ENCODE results near the gene ARHGDIA.

The ARHGDIA gene

DNA sequence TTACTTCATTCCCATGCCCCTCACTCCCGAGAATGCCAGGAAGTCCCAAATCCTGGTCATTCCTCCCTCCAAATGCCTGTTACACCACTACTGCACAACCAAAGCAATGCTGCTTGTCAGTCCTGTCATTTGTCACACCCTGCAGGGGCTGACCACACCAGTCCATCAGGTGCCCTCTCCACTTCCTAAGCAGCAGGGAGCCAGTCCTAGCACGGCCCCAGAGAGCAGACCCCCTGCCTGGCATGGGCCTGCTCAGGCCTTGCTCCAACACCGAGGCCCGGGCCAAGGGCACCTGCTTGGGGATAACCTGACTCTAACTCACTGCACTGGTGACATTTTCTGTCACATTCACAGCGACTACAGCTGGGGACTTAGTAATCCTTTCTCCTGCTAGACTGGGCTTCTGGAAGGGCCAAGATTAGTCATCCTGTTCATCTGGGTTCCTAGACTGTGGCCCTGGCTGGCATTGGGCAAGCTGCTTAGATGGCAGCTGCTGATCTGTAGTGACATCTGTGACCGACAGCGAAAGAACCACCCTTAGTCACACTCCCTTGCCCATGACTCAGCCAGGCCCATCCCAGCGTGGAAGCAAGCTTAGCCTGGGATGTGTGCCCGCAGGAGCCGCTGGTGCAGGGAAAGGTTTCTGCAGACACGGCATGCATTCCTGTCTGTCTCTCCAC is 14.9 kb upstream of the ARHGDIA start:
- no peak for FAIRE-seq

- no peak for FAIRE-seq
Observed at GRCh38 chr17:81885454-81885853, 14.3 kb upstream of the ARHGDIA start.

DNA sequence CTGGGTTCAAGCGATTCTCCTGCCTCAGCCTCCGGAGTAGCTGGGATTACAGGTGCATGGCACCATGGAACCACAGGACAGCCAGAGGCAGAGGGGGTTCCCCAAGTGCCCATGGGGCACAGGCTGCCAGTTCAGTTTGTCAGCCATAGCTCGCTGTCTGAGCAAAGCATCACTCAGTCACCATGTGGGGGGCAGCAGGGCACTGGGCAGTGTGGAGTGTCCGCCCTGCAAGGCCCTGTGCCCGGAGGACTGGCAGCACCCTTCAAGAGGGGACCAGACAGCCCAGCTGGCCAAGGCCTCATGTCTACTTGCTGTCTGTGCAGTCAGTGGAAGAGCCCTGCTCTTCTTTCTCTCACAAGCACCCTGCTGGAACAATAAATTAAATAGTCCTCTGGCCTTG is 13.8 kb upstream of the ARHGDIA start:
- FAIRE-seq, result no peak

GRCh38 chr17:81884520-81884919 is 13.4 kb upstream of the ARHGDIA start:
- FAIRE-seq, result no peak

- FAIRE-seq, result no peak
Observed at GRCh38 chr17:81879121-81879520, 8.0 kb upstream of the ARHGDIA start.

DNA sequence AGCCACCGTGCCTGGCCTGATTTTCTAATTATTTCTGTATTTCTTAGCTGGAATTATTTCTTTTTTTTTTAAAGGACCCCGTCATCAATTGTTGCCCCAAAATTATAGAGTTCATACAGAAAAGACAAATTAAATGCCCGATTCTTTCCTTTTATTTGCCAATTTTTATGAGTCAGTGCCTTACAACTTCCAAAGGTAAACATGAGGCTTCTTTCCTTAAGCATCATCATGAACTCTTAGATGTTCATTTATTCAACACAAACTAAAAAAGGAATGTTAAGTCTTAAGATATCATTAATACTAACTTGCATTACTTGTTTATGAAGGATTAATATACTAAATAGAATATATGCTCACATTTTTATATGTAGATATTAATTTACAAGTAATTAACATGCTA is 7.2 kb upstream of the ARHGDIA start:
- no peak for FAIRE-seq

- no peak for FAIRE-seq
Observed at GRCh38 chr17:81877569-81877968, 6.4 kb upstream of the ARHGDIA start.

- FAIRE-seq, result no peak
Observed at GRCh38 chr17:81871387-81872230, 472 bp upstream of the ARHGDIA start.

DNA sequence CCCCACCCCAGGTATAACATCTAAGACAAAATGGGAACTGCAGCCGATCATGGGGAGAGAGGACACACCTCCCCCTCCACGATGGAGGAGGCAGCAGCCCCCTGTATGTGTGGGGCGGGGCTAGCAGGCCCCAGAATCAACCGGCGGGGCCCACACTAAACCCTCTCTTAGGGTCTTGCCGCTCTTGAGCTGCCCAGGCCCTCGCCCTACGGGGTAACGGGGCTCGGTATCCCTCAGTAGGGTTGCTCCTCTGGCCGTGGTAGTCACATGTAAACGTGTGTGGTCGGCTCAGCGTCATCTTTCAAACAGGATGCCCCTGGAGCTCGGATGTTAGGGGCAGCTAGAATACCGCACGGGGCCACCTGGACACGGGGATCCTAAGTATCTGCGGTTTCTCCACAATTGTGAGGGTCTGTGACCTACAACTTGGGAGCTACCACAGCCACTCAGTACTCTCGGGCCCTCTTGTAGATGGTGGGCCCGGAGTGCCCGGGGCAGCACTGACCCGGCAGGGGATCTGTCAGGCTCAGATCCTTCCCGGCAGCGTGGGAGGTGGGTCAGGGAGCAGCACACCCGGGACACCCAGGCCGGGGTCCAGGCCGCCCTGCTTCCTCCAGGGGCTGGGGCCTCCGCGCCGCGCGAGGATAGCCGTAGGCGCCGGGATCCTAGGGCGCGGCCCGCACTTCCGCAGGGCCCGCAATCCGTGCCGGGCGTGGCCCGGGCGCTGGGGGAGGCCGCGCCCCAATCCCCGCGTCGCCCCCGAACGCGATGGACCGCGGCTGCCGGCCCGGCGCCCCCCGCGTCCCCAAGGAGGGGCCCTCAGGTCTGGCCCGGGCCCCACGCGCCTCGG is 781 bp downstream of the ARHGDIA start:
- FAIRE-seq, result no peak

DNA sequence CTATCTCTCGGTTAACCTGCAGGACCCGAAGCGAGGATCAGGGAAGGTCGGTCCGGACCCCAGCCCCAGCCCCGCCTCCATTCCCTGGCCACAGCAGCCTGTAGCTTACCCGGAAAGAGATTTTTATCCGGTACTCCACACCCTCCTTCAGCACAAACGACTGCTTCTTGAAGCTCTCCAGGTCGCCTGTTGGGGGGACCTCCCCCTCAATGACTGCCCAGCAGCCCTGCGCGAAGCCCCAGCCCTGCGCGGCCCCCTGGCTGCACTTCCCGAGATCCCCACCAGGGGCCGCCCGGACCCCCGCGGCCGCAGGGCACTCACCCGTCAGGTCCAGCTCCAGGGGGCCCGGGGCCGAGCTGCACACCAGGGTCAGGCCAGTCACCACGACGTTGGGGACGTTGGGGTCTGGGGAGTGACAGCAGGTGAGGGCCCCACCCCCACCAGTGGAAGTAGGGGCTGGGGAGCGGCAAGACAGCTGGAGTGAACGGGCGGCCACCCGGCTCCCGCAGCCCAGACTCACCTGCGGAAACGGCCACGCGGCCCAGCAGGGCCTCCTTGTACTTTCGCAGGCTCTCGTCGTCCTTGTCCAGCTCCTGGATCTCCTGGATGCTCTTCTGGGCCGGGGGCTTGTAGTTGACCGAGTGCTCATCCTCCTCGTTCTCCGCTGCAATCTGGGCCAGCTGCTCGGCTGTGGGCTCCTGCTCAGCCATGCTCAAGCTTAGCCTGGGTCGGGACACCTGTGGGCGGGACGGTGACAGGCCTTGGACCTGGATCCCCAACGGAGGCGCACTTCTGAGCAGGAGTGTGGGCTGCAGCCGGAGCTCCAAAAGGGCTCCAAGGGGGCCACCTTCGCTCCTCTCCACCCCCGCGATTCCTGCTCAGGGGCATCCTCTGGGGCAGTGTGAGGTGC is 1.7 kb downstream of the ARHGDIA start:
- FAIRE-seq, result no peak

DNA sequence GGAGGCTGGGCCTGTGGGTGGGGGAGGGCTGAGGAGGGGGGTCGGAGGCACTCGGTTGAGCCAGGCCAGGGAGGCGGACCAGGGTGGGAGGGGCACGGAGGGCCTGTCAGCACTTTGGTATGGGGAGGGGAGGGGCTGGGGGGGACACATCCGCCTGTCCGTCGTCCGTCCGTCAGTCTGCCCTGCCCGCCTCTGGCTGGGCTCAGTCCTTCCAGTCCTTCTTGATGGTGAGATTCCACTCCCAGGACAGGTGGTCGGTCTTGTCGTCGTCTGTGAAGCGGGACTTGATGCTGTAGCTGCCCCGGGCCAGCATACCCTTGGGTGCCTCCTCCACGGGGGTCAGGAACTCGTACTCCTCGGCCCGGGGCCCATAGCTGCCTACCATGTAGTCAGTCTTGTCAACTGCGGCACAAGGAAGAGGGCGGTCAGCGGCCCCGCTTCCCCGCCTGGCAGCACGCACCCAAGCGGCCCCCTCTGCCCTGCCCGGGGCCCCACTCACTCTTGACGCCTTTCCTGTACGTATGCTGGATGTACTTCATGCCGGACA is 2.4 kb downstream of the ARHGDIA start:
- no peak for FAIRE-seq

DNA sequence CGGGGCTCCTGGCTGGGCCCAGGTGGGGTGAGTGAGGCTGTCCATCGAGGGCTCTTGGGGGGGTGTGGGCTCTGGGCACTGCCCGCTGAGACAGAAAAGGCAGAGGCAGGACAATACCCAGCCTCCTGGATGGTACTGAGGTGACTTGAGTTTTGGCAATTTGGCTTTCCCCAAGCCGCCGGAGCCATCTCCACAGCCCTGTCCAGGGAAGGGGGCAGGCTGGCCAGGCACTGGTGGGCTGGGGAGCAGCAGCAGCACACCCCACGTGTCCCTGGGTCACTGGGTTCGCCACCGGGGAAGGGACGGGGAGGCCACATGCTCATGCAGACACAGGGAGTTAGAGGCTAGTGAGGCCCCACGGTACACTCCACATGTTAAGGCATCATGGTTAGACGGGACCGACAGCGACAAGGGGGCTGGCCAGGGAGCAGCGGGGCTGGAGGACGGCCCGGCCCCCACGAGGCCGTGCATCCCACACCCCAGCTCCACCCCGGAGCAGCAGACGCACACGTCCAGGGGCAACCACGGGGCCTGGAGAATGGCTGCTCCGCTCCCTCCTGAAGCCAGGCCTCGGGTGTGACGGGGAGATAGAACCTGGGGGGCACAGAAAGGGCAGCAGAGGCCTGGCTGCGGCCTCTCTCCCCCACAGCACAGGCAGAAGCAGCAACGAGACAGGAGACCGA is 3.0 kb downstream of the ARHGDIA start:
- FAIRE-seq, result no peak

- FAIRE-seq, result no peak
Observed at GRCh38 chr17:81867170-81867990, 3.8 kb downstream of the ARHGDIA start.

DNA sequence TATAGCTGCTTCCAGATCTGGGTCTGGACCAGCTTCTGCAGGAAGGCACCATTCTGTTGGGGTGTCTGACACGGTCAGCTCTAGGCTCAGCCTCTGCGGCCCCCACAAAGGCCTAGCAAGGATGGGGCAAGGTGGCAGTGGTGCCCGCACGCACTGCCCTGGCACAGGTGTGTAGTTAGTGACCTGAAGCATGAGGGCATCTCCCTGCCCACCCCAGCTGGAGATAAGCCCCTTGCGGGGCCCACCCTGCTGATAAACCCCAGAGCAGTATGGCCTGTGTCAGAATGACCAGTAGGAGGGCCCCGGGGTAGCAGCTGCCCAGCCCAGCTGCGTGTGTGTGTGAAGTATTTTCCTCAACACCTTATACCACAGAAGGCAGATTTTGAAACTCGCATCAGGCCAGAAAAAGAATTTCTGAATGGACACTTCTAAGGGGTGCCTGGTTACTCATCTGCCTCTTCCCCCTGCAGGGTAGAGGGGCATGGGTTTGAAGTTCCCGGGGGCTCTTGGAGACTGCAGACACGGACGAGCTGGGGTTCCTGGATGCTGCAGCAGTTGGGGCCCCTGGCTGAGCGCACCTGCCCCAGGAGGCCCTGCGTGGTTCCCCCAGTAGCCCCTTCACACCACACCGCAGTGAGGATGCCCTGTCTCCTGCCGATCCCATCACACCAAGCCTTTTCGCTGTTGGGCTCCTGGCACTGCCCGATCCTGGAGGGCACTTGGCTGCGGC is 4.5 kb downstream of the ARHGDIA start:
- no peak for FAIRE-seq

GRCh38 chr17:81865733-81866439 is 5.3 kb downstream of the ARHGDIA start:
- FAIRE-seq, result no peak

DNA sequence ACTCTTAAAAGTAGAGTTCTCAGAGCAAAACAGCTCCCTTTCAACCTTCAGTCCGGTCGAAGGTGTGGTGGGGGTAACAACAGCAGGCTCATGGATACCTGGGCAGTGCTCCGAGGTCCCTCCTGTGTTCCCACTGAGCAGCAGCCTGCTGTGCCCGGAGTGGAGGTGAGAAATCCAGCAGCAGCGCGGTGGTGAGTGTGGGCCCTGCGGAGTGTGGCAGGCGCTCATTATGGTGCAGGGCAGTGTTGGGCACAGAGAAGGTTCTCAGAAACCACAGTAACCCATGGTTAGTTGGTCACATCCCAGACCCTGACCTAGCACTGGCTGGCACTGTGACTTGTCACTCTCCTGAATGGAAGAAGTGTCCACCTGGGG is 5.8 kb downstream of the ARHGDIA start:
- no peak for FAIRE-seq

DNA sequence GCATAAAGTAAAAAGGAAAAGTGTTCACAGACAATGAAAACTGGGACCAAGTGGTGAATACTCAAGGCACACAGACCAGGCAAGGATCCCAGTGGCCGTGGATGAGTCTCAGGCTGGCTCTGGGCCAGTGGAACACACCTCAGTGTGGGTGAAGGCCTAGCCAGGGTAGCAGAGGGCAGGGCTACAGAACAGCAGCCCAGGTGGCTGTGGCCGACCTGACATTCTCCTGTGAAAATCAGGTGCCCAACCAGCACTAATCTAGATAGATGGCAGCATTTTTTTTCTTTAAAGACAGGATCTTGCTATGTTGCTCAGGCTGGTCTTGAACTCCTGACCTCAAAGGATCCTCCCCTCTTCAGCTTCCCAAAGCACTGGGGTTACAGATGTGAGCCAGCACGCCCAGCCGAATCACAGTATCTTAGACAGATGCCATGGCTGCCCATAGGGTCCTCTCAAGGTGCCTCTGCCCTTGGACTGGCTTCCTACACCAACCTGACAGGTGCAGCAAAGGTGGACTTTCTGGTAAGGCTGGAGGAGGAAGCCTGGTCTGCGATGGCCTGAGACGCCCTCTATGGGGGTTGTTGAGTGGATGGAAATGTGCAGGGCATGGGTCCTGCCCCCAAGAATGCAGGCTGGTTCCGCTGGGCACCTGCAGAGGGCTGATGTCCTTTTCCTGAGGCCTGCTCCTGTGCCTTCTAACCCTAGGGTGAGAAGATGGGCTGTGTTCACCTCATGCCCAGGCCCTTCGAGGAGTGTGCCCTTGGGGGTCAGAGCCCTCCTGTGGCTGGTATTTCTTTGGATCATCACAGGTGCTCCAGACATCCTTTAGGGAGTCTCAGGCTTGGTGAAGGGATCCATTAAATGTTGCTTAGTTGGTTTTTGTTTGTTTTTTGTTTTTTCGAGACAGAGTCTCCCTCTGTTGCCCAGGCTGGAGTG is 7.0 kb downstream of the ARHGDIA start:
- FAIRE-seq, result no peak

GRCh38 chr17:81863123-81863675 is 7.9 kb downstream of the ARHGDIA start:
- FAIRE-seq, result no peak

All from endometrium (tissue), 2 donors.